ENCODE results near the gene TSPAN9.

The TSPAN9 gene

DNA sequence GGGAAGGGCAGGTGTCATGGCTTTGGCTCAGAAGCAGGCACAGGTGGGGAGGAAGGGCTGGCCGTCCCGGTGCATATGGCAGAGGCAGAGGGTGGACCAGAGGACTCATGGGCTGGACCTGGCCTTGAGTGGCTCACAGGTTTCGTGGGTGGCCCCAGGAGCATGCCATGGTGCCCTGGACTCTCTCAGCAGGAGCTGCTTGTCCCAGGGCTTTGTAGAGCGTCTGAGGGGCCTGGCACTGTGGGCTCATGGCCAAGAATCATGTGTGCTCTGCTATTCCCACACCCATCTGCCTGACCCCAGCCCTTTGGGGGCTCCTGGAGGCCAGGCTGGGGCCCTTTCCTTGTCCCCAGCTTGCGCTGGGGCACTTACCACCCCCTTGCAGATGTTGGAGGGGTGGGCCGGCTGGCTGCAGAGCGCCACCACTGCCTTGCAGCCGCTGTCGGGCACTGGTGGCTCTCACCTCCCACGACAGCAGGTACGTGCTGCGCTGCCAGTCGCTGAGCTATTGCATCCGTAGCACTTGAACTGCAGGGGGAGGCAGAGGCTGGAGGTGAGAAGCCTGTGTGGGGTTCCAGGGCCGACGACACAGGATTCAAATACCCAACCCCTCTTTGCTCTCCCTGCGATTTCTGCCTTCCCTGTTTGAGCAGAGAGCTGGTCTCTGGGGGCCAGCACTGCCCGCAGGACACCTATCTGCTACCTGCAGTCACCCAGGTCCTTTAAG, 226.4 kb downstream of the TSPAN9 start:
- DNase-seq: no peak

- DNase-seq: no peak
Measured at GRCh38 chr12:3304436-3305165, 227.4 kb downstream of the TSPAN9 start.

DNA sequence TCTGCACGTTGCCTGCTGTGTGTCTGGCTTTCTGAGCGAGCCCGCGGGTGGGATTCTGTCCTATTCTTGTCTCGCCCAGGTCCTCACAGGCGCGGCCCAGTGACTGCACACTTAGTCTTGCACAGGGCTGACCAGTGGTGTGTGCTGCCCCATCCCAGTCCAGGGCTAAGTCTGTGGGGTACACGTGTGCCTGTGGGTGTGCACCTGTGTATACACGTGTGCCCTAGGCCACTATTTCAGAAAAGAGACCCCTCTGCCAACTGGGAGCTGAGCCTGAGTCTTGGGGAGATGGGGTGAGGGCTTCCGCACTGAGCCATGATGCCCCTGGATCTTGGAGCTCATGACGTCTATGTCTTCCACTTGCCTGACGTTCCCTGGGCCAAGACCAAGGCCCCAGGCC, 228.3 kb downstream of the TSPAN9 start:
- DNase-seq: no peak

DNA sequence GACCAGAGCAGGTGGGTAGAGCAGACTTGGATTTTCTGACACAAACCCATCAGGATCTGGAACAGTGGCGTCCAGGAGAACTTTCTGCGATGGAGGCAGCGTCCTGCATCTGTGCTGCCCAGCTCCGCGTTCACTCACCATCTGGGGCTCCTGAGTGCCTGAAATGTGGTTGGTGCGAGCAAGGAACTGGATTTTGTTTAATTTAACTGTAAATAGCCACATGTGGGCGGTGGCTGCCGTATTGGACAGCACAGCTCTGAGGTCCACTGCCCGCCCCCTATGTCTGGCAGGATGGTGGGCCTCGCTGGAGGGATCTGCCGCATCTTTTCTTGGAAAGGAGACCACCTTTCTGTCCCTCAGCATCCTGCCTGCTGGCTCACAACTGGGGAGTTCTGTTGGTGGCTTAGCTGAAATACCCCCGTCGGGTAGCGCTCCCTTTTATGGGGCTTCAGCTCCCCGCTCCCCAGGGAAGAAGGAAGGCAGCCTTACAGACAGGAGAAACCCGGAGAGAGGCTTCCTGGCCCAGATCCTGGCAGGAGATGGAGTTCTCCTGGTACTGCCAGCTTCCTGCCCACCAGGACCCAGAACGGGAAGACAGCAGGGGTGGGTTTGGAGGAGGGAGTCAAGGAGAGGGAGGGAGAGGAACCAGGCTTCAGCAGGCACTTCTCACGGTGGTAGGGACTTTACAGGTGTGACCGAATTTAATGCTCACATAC, 228.9 kb downstream of the TSPAN9 start:
- DNase-seq: no peak

DNA sequence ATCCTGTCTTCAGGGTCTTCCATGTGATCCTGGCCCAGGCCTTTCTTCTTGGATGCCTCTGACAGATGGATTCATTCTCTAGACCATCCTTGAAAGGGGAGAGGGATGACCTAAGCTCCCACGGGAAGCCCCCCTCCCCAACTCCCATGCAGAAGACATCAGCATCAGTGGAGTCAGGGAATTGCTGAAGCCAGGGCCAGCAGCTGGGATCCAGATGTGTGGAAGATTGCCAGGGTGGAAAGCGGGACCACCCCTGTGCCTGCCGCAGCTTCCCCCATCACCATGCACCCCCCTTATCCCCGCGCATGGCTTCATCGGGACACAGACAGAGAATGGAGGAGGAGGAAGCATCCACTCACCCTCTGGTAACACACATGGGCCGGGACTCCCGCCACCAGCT, 230.2 kb downstream of the TSPAN9 start:
- no peak for DNase-seq

GRCh38 chr12:3308063-3308462, 230.9 kb downstream of the TSPAN9 start:
- no peak for DNase-seq

DNA sequence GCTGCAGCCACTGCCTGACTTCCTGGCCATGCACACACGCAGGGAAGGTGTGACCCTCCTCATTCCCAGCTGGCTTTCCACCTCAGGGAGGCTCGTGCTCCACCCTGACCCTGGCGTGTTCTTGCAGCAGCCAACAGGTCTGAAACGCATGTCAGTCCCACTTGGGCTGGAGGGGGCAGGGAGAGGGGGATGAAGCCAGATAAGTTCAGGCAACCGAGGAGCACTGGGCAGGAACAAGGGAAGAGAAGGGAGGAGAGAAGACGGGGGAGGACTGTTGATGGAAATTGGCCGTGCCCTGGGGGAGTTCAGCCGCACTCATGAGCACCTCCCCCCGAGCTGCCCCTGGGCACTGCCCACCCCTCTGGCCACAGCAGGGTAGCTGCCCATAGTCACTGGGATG, 231.4 kb downstream of the TSPAN9 start:
- no peak for DNase-seq

DNA sequence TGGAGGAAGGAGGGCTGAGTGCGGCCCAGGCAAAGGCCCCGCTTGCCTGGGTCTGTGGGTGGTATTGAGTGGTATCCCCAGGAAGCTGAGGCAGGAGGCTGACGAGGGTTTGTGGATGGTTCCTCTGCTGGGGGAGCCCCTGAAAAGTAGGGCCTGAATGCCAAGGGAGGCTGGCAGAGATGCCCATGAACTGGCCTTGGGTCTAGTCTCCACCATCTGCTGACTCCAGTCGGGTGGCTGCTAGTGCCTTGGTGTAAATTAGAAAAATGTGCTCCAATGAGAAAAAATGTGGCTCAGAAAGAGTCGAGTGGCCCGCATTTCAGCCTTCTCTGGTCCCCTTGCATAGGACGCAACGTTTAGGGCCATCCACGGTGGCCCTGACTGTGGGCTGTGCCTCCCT, 232.6 kb downstream of the TSPAN9 start:
- no peak for DNase-seq

GRCh38 chr12:3310271-3311026, 233.3 kb downstream of the TSPAN9 start:
- DNase-seq: no peak

GRCh38 chr12:3311027-3311402, 233.8 kb downstream of the TSPAN9 start:
- DNase-seq: no peak

- DNase-seq: no peak
Measured at GRCh38 chr12:3311491-3312103, 234.4 kb downstream of the TSPAN9 start.

DNA sequence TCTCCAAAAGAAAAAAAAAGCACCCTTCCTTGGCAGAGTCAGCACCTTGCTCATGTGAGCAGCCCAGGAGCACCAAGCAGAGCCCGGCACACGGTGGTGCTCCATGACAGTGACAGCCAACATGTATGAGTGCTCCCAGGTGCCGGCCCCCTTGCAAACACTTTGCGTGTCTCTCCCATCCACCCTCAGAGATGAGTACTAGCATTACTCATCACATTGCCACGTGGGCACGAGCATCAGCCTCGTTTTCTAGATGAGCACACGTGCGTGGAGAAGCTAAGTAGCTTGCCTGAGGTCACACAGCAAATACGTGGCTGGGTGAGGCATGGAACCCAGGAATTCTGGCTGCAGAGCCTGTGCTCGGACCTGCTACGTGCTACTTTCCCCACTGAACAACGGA, 235.9 kb downstream of the TSPAN9 start:
- DNase-seq: no peak

DNA sequence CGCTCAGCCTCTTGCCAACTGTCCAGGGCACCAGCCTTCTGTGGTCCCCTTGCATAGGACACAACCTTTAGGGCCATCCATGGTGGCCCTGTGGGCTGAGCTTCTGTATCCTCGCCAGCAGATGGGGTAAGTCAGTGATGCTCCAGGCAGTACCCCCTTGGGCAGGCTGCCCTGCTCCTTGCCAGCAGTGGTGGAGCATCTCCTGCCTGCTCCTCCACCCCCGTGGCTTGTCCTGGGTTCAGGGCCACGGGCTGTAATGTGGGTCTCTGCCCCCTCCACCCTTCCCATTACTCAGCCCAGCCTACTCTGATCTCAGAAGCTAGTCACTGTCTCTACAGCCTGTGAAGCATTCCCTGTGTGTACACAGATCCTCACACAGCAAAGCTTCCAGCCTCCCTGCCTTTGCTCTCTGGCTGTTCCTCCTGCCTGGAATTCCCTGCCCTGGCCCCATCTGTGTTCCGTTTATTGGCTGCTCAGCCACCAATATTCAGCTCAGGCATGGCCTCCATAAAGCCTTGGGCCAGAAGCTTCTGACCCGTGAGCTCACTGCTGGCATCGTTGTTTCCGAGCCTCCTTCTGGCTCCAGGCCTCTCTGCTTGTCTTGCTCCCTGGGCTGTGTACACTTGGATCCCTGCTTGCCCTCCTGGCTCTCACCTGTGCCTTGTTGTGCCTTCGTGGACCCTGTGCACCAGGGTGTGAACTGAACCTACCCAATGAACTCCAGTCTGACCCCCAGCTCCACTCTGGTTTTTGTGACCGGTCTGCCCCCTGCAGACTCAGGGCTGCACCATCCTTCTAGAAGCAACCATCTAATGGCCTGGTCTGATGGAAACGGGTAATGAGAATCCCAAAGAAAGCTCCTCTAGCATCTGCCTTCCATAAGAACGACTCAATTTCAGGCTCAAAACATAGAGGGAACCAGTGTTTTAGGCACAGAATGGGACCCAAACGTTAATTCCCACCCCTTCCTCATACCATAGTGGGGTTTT, 236.8 kb downstream of the TSPAN9 start:
- DNase-seq: no peak

GRCh38 chr12:3315201-3315661, 238.1 kb downstream of the TSPAN9 start:
- DNase-seq: no peak

GRCh38 chr12:3316776-3317480, 239.7 kb downstream of the TSPAN9 start:
- DNase-seq: no peak

- no peak for DNase-seq
Measured at GRCh38 chr12:3317481-3317815, 240.3 kb downstream of the TSPAN9 start.

DNA sequence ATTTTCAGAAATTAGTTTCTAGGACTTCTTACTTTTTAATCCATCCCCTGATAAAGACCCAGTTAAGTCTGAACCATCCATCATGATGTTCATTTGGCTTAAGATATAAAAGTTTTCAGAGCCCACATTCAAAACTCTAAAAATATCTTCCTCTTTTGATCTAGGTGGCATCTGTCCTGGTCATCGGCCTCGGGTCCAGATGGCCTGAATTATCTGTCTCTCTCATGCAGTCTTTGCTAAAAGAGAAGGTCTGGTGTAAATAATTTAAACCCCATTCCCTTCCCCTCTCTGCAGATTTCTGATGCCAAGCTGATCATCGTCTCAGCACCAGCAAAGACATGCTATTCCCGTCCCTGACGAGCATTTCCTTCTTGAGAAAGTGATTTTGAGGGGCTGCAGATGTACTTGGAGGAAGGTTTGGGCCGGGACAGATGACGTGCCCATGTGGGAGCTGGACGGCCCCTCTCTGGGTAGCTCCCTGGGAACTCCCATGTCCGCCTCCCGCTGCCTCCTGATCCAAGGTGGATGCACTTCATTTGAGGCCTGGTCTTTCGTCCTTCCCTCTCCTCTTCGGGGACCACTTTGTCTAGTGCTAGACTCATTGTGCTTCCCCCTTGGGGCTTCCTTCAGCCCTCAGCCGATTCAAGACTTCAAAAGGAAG, 240.8 kb downstream of the TSPAN9 start:
- no peak for DNase-seq

- no peak for DNase-seq
Measured at GRCh38 chr12:3319723-3320492, 242.7 kb downstream of the TSPAN9 start.

GRCh38 chr12:3320881-3321509, 243.8 kb downstream of the TSPAN9 start:
- DNase-seq: no peak
